Activated naive CD4-positive, alpha-beta T cell treated with anti-CD3 and anti-CD28 coated beads for 36 hours (primary cell): ENCODE results near the gene UQCC2. TPM values are rescaled to one million over a fixed set of nuclear protein-coding genes. Genes with fewer than 3 reads are reported as not detected.

ENCODE experiments used
- CTCF ChIA-PET: fragments of 350-600 bp; sonication (Branson Sonifier 250); formaldehyde crosslinking; loops from one replicate; lab custom pipeline; 2021; ENCODE audit warnings: antibody characterized with exemption; lab: Charles Lee
- DNase-seq: peaks from one replicate; pipeline ENCODE4 v3.0.0-alpha.2; 2020
- H3K27ac Mint-ChIP-seq: one replicate; pipeline ENCODE4 v1.8.0; 2021; ENCODE audit warnings: mild to moderate bottlenecking, mixed read lengths
- H3K27me3 Mint-ChIP-seq: one replicate; pipeline ENCODE4 v1.8.0; 2021; ENCODE audit warnings: low read depth, mixed read lengths
- H3K36me3 Mint-ChIP-seq: one replicate; pipeline ENCODE4 v1.8.0; 2021; ENCODE audit warnings: low read depth, mixed read lengths
- H3K4me1 Mint-ChIP-seq: one replicate; pipeline ENCODE4 v1.8.0; 2021; ENCODE audit warnings: low read depth, mixed read lengths
- H3K4me3 Mint-ChIP-seq: one replicate; pipeline ENCODE4 v1.8.0; 2021; ENCODE audit warnings: mild to moderate bottlenecking, moderate library complexity, mixed read lengths
- H3K9me3 Mint-ChIP-seq: one replicate; pipeline ENCODE4 v1.8.0; 2021; ENCODE audit warnings: mixed read lengths
- intact Hi-C: fragments of 100-400 bp; cut with micrococcal nuclease; formaldehyde crosslinking; loops from one replicate; pipeline ENCODE4 v1.15.1; 2023
- total RNA-seq, 2 experiments: library from RNA; stranded (reverse); gene quantifications; one replicate each; pipeline ENCODE4 v1.2.3, GENCODE V29; 2021

The UQCC2 gene
- total RNA-seq, 2 experiments from 2014 or later, result 199 to 205 TPM

DNA sequence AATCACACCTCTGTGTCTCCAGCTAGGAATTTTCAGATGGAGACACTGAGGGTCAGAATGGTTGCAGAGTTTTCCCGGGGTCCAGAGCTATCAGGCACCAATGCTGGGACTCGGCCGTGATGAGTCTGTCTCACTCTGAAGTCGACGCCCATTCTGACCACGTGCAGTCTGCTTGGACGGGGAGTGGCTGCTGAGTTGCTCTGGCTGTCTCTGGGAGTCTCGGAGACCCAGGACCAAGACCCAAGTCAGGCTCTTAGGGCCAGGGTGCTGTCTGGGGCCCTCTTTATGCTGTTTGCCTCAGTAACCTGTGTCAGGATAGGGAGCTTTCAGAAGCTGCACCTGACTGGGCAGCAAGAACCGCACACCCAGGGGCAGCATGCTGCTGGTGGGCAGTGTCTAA is 30.6 kb upstream of the UQCC2 start:
- intact Hi-C loops, result loop anchor here (10.0 kb wide), 1 partner anchor 413 kb away; no protein-coding TSS in a partner anchor
- no peak for DNase-seq
- Mint-ChIP-seq H3K9me3 (no peaks in the 10 kb centered on the region), H3K4me1 (peaks cover 2% of the 10 kb centered on the region), H3K27me3 (no peaks in the 10 kb centered on the region), H3K4me3 (no peak overlapping the region), H3K27ac (no peak overlapping the region), H3K36me3 (no peaks in the 10 kb centered on the region)
- CTCF ChIA-PET, result interaction anchor here (0.6 to 2.9 kb wide), 3 partner anchors 28 to 49 kb away, joined by 3 to 17 read pairs (median 3); partner anchors contain the start of gene UQCC2

DNA sequence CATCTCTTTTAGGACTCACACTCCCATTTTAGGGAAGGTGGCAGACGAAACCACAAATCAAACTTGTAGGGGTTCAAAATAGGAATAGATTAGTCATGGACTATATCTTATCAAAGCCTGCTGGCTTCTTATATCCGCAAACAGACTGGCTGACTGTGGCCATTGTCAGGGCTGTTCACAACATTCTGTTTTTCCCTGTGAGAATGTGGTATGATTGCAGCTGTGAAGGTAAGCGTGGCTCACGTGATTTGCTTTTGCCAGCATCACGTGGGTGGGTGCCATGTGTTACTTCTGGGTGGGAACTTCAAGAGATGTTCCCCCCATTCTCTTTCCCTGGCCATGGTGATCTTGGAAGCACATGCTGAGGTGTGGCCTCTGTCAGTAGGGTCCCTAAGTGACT is 29.3 kb upstream of the UQCC2 start:
- Mint-ChIP-seq H3K27me3 (no peaks in the 10 kb centered on the region), H3K9me3 (no peaks in the 10 kb centered on the region), H3K4me1 (peaks cover 2% of the 10 kb centered on the region), H3K4me3 (no peak overlapping the region), H3K36me3 (no peaks in the 10 kb centered on the region), H3K27ac (no peak overlapping the region)
- intact Hi-C loops, result loop anchor here (10.0 kb wide), 1 partner anchor 414 kb away; no protein-coding TSS in a partner anchor
- no peak for DNase-seq
- CTCF ChIA-PET, result no interaction called here

DNA sequence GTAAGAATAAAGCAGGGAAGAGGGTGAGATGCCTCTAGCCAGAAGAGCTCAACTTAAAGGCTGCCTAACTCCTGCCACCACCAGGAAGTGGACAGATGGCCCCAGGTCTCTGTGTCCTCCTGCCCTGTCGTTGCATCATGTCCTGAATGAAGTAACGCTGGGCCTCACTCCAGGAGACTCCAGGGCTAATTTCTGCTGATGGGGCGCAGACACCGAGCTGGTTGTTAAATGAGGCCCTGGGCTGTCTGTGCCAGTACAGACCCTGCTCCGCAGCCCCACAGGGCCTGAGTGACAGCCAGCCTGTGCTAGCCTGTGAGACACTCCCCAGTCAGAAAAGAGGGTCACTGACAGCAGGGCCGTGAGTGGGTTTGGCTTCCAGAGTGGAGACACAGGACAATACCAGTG is 28.7 kb upstream of the UQCC2 start:
- Mint-ChIP-seq H3K4me3 (no peak overlapping the region), H3K27ac (no peak overlapping the region), H3K4me1 (peaks cover 2% of the 10 kb centered on the region), H3K36me3 (no peaks in the 10 kb centered on the region), H3K27me3 (no peaks in the 10 kb centered on the region), H3K9me3 (no peaks in the 10 kb centered on the region)
- intact Hi-C loops, result loop anchor here (10.0 kb wide), 1 partner anchor 415 kb away; no protein-coding TSS in a partner anchor
- CTCF ChIA-PET, result no interaction called here
- DNase-seq, result no peak

DNA sequence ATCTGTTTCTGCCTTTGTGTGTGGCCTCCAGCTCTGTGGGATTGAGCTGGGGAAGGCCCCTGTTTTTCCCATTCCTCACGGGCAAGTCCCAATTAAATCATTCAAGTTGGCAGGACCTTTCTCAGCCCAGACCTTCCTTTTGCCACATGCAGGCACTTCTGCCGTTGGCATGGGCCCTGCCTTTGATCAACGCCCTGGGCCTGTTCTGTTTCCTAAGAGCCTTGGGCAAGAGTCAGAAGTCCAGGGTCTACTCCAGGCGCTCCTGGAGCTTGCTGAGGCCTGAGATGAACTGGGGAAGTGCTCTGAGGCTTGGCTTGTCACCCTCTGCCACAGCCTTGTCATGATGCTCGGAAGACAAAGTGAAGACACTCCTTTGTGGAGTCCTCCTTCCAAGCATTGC is 28.1 kb upstream of the UQCC2 start:
- no peaks in the 10 kb centered on the region for H3K27me3 Mint-ChIP-seq
- no peaks in the 10 kb centered on the region for H3K9me3 Mint-ChIP-seq
- no peak overlapping the region for H3K27ac Mint-ChIP-seq
- H3K4me3 Mint-ChIP-seq, result no peak overlapping the region
- no peaks in the 10 kb centered on the region for H3K36me3 Mint-ChIP-seq
- peaks cover 2% of the 10 kb centered on the region for H3K4me1 Mint-ChIP-seq
- intact Hi-C loops, result no loop called here
- DNase-seq, result no peak
- CTCF ChIA-PET, result no interaction called here

DNA sequence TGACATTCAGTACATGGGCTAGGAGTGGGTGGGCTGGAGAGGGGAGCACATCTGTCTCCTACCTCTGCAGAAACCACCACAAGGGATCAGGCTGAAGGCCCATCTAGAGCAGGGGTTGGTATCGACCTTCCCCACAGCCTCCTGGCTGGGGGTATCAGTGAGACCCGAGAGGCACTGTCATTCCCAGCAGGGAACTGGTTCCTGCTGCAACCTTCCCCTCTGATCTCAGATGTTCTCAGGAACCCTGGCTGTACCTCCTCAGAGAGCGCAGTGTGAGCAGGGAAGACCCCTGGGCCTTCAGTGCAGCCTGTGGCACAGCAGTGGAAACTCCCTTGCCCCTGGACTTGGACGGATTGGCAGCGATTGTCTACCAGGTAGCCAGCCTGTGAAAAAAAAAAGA is 27.4 kb upstream of the UQCC2 start:
- CTCF ChIA-PET, result no interaction called here
- Mint-ChIP-seq H3K4me3 (no peak overlapping the region), H3K9me3 (no peaks in the 10 kb centered on the region), H3K4me1 (no peaks in the 10 kb centered on the region), H3K36me3 (no peaks in the 10 kb centered on the region), H3K27me3 (no peaks in the 10 kb centered on the region), H3K27ac (no peak overlapping the region)
- intact Hi-C loops, result no loop called here
- DNase-seq, result no peak

DNA sequence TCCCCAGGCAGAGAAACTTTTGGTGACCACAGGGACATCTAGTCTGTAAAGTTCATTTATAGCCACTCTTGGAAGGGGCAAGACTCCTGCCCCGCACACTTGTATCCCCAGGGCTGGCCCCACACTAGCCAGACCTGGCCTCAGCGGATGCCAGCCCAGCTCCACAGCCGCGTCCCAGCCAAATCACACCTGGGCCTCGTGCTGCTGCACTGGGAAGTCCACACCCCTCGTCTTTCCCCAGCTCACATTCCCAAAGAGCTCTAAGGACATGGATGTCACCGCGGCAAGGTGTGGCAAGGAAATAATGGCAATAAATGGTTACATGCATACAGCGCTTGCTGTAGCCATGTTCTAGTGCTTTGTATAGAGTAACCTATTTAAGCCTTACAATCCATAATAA is 26.7 kb upstream of the UQCC2 start:
- intact Hi-C loops, result no loop called here
- CTCF ChIA-PET, result no interaction called here
- DNase-seq, result no peak
- Mint-ChIP-seq H3K36me3 (no peaks in the 10 kb centered on the region), H3K27ac (no peak overlapping the region), H3K4me3 (no peak overlapping the region), H3K9me3 (no peaks in the 10 kb centered on the region), H3K27me3 (no peaks in the 10 kb centered on the region), H3K4me1 (no peaks in the 10 kb centered on the region)

DNA sequence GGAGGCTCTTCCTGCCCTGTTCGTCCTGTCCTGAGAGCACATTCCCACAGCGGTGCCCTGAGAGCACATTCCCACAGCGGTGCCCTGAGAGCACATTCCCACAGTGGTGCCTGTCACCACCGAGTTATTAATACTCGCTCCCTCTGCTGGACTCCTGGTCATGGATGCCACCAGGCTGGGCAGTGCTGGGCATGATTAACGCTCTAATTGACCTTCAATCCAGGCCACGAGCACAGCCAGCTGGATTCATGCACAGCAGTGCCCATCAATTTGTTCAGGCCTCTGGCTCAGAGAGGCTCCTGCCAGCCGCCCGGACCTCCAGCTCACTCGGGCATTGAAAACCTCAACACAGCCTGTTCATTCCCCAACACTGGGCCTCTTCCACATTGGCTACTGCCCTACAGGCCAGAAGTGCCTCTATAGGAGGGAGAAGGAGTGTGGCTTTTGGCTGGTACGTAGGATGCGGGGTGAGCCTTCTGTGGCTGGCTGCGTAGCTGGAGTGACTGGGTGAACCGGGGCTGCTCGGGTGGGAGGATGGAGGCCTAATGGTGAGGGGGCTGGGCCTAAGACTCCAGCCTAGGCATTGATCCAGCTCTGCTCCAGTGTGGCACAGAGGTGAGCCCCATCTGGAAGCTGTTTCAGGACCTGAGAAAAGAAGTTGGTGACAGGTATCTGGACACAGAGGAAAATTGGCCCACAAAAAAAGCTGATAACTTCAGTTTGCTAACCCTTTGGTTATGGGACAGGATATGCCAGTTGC is 25.9 kb upstream of the UQCC2 start:
- no peaks in the 10 kb centered on the region for H3K4me1 Mint-ChIP-seq
- H3K9me3 Mint-ChIP-seq, result no peaks in the 10 kb centered on the region
- no peak overlapping the region for H3K27ac Mint-ChIP-seq
- no peaks in the 10 kb centered on the region for H3K36me3 Mint-ChIP-seq
- intact Hi-C loops, result no loop called here
- DNase-seq, result no peak
- H3K4me3 Mint-ChIP-seq, result no peak overlapping the region
- no peaks in the 10 kb centered on the region for H3K27me3 Mint-ChIP-seq
- CTCF ChIA-PET, result no interaction called here

DNA sequence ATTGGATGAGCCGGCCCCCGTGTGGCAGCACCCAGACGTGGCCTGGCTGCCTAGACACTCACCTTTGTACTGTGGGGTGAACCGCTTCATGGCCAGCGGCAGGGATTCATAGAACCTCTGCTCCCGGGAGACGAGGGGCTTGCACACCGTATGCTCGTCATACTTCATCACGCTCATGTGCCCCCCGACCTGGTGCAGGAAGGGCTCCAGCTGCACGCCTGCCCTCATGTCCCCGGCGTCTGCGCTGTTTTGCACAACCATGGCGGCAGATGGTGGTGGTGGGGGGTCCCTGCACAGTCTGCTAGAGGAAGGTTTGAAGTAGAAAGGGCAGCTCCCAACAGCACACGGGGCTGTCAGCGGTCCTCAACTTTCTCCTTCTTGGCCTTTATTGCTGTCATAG is 23.7 kb upstream of the UQCC2 start:
- H3K27ac Mint-ChIP-seq, result no peak overlapping the region
- CTCF ChIA-PET, result interaction anchor here (1.2 kb wide), 1 partner anchor 9 kb away, joined by 3 read pairs; no protein-coding TSS in a partner anchor

DNA sequence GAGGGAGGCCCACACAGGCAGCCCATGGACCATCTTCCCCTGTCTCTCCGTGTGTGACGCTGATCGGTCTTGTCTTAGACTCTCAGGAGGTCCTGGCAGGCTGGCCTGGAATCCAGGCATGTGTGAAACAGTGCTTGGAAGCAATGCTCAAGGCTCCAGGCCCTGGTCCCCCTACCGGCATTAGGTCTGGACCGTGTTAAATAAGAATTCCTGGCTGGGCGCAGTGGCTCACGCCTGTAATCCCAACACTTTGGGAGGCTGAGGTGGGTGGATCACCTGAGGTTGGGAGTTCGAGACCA is 22.2 kb upstream of the UQCC2 start:
- Mint-ChIP-seq H3K4me1 (no peaks in the 10 kb centered on the region), H3K36me3 (no peaks in the 10 kb centered on the region), H3K4me3 (no peak overlapping the region), H3K27ac (no peak overlapping the region), H3K9me3 (no peaks in the 10 kb centered on the region), H3K27me3 (no peaks in the 10 kb centered on the region)
- intact Hi-C loops, result no loop called here
- DNase-seq, result no peak
- CTCF ChIA-PET, result no interaction called here

More for the DNA sequence above, 23.7 kb upstream of the UQCC2 start:
- no peaks in the 10 kb centered on the region for H3K27me3 Mint-ChIP-seq
- no peak overlapping the region for H3K4me3 Mint-ChIP-seq
- no peaks in the 10 kb centered on the region for H3K9me3 Mint-ChIP-seq
- H3K36me3 Mint-ChIP-seq, result no peaks in the 10 kb centered on the region
- intact Hi-C loops, result no loop called here
- no peak for DNase-seq
- H3K4me1 Mint-ChIP-seq, result no peaks in the 10 kb centered on the region

DNA sequence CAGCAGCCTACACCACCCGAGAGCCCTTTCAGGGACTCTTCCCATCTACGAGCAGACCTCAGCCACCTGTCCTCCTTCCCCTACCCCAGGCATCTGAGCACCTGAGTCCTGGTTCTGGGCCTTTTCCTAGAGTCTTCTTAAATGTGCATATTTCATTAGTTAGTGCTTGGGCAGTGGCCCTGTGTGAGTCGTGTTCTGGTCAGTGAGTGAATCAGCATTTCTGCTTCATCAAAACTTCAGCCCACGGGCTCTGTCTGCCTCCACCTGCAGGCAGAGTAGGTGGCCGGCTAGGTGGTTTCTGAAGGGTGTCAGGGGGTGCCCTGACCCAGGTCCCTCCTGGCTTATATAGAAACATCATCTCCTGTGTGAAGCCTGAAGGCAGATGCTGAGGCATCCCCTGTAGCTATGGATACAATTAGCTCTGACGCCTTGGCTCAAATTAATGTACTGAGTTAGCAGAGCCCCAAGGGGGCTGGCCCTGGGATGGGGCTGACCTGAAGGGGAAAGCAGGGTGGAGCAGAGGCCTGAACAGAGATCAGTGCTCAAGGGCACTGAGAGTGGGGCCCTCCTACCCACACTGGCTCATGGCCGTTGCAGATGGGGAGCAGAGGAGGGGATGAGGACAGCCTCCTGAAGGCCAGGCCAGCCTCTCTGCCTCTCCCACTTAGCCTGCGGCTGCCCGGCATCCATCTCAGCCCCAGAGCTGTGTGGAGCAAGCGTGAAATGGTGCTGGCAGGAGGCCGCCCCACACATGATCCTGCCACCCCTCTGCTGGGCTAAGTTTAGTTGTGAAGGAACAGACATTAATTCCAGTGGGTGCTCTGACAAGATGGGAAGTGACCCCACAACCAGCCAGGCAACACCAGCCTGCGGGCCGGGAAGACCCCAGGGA is 21.6 kb upstream of the UQCC2 start:
- Mint-ChIP-seq H3K4me3 (no peak overlapping the region), H3K4me1 (no peaks in the 10 kb centered on the region), H3K27me3 (no peaks in the 10 kb centered on the region), H3K9me3 (no peaks in the 10 kb centered on the region), H3K36me3 (no peaks in the 10 kb centered on the region), H3K27ac (no peak overlapping the region)
- CTCF ChIA-PET, result interaction anchor here (0.6 to 1.7 kb wide), 4 partner anchors 11 to 38 kb away, joined by 3 to 4 read pairs (median 3); no protein-coding TSS in a partner anchor
- intact Hi-C loops, result no loop called here
- DNase-seq, result no peak

DNA sequence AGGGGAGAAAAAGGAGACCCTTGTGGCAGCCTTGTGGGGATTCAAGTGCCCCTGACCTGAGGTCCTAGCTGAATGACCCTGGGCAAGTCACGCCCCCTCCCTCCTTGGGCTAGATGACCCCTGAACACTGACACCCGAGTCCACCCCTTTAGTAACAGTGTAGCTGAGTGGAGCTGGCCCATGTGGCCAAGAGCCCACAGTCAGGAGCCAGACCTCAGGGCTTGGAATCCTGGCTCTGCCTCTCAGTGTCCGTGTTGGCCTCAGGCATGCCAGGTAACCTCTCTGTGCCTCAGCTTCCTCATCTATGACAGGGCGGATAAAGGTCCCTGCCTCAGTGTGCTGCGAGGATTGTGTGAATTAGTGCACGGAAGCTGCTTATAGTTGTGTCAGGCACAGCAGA is 20.9 kb upstream of the UQCC2 start:
- CTCF ChIA-PET, result interaction anchor here (0.6 to 1.7 kb wide), 5 partner anchors 12 to 39 kb away, joined by 3 to 4 read pairs (median 3); partner anchors contain the start of gene UQCC2
- no peaks in the 10 kb centered on the region for H3K36me3 Mint-ChIP-seq
- H3K27me3 Mint-ChIP-seq, result no peaks in the 10 kb centered on the region
- DNase-seq, result no peak
- no peaks in the 10 kb centered on the region for H3K9me3 Mint-ChIP-seq
- H3K4me1 Mint-ChIP-seq, result no peaks in the 10 kb centered on the region
- no peak overlapping the region for H3K27ac Mint-ChIP-seq
- intact Hi-C loops, result no loop called here
- no peak overlapping the region for H3K4me3 Mint-ChIP-seq

DNA sequence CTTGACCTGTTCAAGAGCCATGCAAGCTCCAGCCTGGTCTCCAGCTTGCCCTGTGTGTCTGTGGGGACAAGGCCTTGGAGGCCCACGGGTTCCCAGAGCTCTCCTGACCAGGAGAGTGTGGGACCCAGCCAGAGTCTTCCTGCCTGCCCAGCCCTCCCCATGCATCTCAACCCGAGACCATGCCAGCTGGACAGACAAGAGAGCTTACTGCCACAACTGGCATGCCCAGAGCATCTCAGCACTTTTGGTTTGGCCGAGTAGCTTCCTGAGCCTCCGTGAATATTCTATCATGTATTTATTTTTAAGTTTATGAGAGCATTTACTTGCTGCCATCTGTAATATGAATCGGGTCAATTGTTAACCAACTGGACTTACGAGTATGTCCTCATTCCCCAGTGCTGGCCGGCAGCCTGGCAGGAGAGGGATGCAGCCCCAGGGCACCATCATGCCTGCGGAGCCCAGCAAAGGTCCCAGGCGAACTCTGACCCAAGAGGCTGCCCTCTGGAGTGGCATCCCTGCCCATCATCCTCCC is 20.3 kb upstream of the UQCC2 start:
- H3K27me3 Mint-ChIP-seq, result no peaks in the 10 kb centered on the region
- no peak overlapping the region for H3K4me3 Mint-ChIP-seq
- no peak overlapping the region for H3K27ac Mint-ChIP-seq
- no peaks in the 10 kb centered on the region for H3K9me3 Mint-ChIP-seq
- no peaks in the 10 kb centered on the region for H3K4me1 Mint-ChIP-seq
- H3K36me3 Mint-ChIP-seq, result no peaks in the 10 kb centered on the region
- intact Hi-C loops, result no loop called here
- DNase-seq, result no peak
- CTCF ChIA-PET, result interaction anchor here (0.7 to 1.7 kb wide), 4 partner anchors 20 to 41 kb away, joined by 3 to 4 read pairs (median 3); partner anchors contain the start of gene UQCC2
